SJCRH30 (cell line): ENCODE data around the gene TRAPPC3L. TPM values are rescaled to one million over a fixed set of nuclear protein-coding genes. Genes with fewer than 3 reads are reported as not detected.

Source experiments
- DNase-seq, 2 experiments: peaks; one replicate each; pipeline ENCODE4 v3.0.0-alpha.2; 2015 to 2020
- H3K27ac ChIP-seq: fragments of 250-450 bp; sonication (Bioruptor Pico); 2 replicates; pipeline ENCODE4 v1.5.1; 2020; ENCODE audit warnings: mild to moderate bottlenecking, moderate library complexity
- H3K27me3 ChIP-seq: fragments of 250-450 bp; sonication (Bioruptor Pico); 2 replicates; pipeline ENCODE4 v1.5.1; 2020; ENCODE audit warnings: mild to moderate bottlenecking, moderate library complexity
- H3K36me3 ChIP-seq: fragments of 250-450 bp; sonication (Bioruptor Pico); 2 replicates; pipeline ENCODE4 v1.5.1; 2020; ENCODE audit warnings: mild to moderate bottlenecking, moderate library complexity
- H3K4me1 ChIP-seq: fragments of 250-450 bp; sonication (Bioruptor Pico); 2 replicates; pipeline ENCODE4 v1.5.1; 2020; ENCODE audit warnings: mild to moderate bottlenecking, moderate library complexity
- H3K4me3 ChIP-seq: fragments of 250-450 bp; sonication (Bioruptor Pico); 2 replicates; pipeline ENCODE4 v1.5.1; 2020; ENCODE audit warnings: mild to moderate bottlenecking, moderate library complexity
- H3K9me3 ChIP-seq: fragments of 250-450 bp; sonication (Bioruptor Pico); replicated peaks from 2 replicates; pipeline ENCODE4 v1.5.1; 2020; ENCODE audit warnings: mild to moderate bottlenecking, moderate library complexity
- total RNA-seq: library from RNA; depleted of rRNA; stranded (reverse); fragments of >200 nt; shearing (Covaris generic); gene quantifications from 2 replicates; pipeline ENCODE4 v1.2.3, GENCODE V29; 2014

Gene TRAPPC3L
- total RNA-seq, 1 experiment from 2014 or later = not detected

GRCh38 chr6:116542426-116542825 lies 3.1 kb downstream of the TRAPPC3L start:
- no peak for DNase-seq
- no peaks in the 10 kb centered on the region for H3K27me3 ChIP-seq
- no peaks in the 10 kb centered on the region for H3K36me3 ChIP-seq
- no peak overlapping the region for H3K4me3 ChIP-seq
- H3K4me1 ChIP-seq = peaks cover 24% of the 10 kb centered on the region
- H3K27ac ChIP-seq = peak overlapping the region; percentile 23; the same call in 1 of the 2 replicates
- H3K9me3 ChIP-seq = no peaks in the 10 kb centered on the region

- DNase-seq = peak; percentile 37 to 78
- H3K27ac ChIP-seq = no peak overlapping the region
- peaks cover 5% of the 10 kb centered on the region; the same call in 1 of the 2 replicates for H3K4me1 ChIP-seq
- no peaks in the 10 kb centered on the region for H3K27me3 ChIP-seq
- no peaks in the 10 kb centered on the region for H3K9me3 ChIP-seq
- H3K4me3 ChIP-seq = no peak overlapping the region
- no peaks in the 10 kb centered on the region for H3K36me3 ChIP-seq
These were observed 9.3 kb downstream of the TRAPPC3L start for GRCh38 chr6:116536216-116536621.

GRCh38 chr6:116535109-116535508 lies 10.4 kb downstream of the TRAPPC3L start:
- no peaks in the 10 kb centered on the region for H3K36me3 ChIP-seq
- H3K4me3 ChIP-seq = no peak overlapping the region
- no peaks in the 10 kb centered on the region for H3K9me3 ChIP-seq
- H3K27ac ChIP-seq = no peak overlapping the region
- peaks cover 12% of the 10 kb centered on the region for H3K4me1 ChIP-seq
- no peak for DNase-seq
- H3K27me3 ChIP-seq = no peaks in the 10 kb centered on the region

GRCh38 chr6:116533233-116533957 lies 12.1 kb downstream of the TRAPPC3L start:
- Histone ChIP-seq H3K4me1 (peaks cover 18% of the 10 kb centered on the region), H3K36me3 (no peaks in the 10 kb centered on the region), H3K27ac (no peak overlapping the region), H3K4me3 (no peak overlapping the region), H3K9me3 (no peaks in the 10 kb centered on the region), H3K27me3 (no peaks in the 10 kb centered on the region)
- no peak for DNase-seq

- no peak overlapping the region for H3K4me3 ChIP-seq
- no peak overlapping the region for H3K27ac ChIP-seq
- H3K9me3 ChIP-seq = no peaks in the 10 kb centered on the region
- peak; percentile 57 to 83 for DNase-seq
- no peaks in the 10 kb centered on the region for H3K36me3 ChIP-seq
- peaks cover 18% of the 10 kb centered on the region for H3K4me1 ChIP-seq
- H3K27me3 ChIP-seq = no peaks in the 10 kb centered on the region
These were observed 13.6 kb downstream of the TRAPPC3L start for GRCh38 chr6:116531675-116532570.

GRCh38 chr6:116530436-116530835 lies 15.0 kb downstream of the TRAPPC3L start:
- peaks cover 13% of the 10 kb centered on the region for H3K4me1 ChIP-seq
- no peak overlapping the region for H3K4me3 ChIP-seq
- no peaks in the 10 kb centered on the region for H3K27me3 ChIP-seq
- H3K9me3 ChIP-seq = no peaks in the 10 kb centered on the region
- no peaks in the 10 kb centered on the region for H3K36me3 ChIP-seq
- DNase-seq = peak in 1 of 2 experiments; percentile 45
- H3K27ac ChIP-seq = no peak overlapping the region; the same call in 1 of the 2 replicates

- H3K4me3 ChIP-seq = no peak overlapping the region
- no peaks in the 10 kb centered on the region for H3K9me3 ChIP-seq
- H3K36me3 ChIP-seq = no peaks in the 10 kb centered on the region
- no peak overlapping the region; the same call in 1 of the 2 replicates for H3K27ac ChIP-seq
- DNase-seq = no peak
- no peaks in the 10 kb centered on the region for H3K27me3 ChIP-seq
- H3K4me1 ChIP-seq = peaks cover 13% of the 10 kb centered on the region
These were observed 15.8 kb downstream of the TRAPPC3L start for GRCh38 chr6:116529466-116530290.

GRCh38 chr6:116528780-116529179 lies 16.7 kb downstream of the TRAPPC3L start:
- no peak overlapping the region for H3K27ac ChIP-seq
- no peaks in the 10 kb centered on the region for H3K36me3 ChIP-seq
- no peaks in the 10 kb centered on the region for H3K27me3 ChIP-seq
- DNase-seq = no peak
- H3K9me3 ChIP-seq = no peaks in the 10 kb centered on the region
- no peak overlapping the region for H3K4me3 ChIP-seq
- peaks cover 13% of the 10 kb centered on the region for H3K4me1 ChIP-seq

- no peak for DNase-seq
- peaks cover 13% of the 10 kb centered on the region for H3K4me1 ChIP-seq
- no peak overlapping the region for H3K4me3 ChIP-seq
- H3K36me3 ChIP-seq = no peaks in the 10 kb centered on the region
- no peak overlapping the region for H3K27ac ChIP-seq
- H3K9me3 ChIP-seq = no peaks in the 10 kb centered on the region
- no peaks in the 10 kb centered on the region for H3K27me3 ChIP-seq
These were observed 17.4 kb downstream of the TRAPPC3L start for GRCh38 chr6:116528133-116528532.

GRCh38 chr6:116524236-116524635 lies 21.2 kb downstream of the TRAPPC3L start:
- no peaks in the 10 kb centered on the region for H3K27me3 ChIP-seq
- no peaks in the 10 kb centered on the region for H3K9me3 ChIP-seq
- no peak overlapping the region for H3K27ac ChIP-seq
- no peaks in the 10 kb centered on the region for H3K36me3 ChIP-seq
- peaks cover 3% of the 10 kb centered on the region; the same call in 1 of the 2 replicates for H3K4me1 ChIP-seq
- DNase-seq = no peak
- no peak overlapping the region for H3K4me3 ChIP-seq

- DNase-seq = no peak
- no peaks in the 10 kb centered on the region for H3K9me3 ChIP-seq
- no peak overlapping the region for H3K27ac ChIP-seq
- H3K4me3 ChIP-seq = no peak overlapping the region
- no peaks in the 10 kb centered on the region for H3K27me3 ChIP-seq
- no peaks in the 10 kb centered on the region for H3K36me3 ChIP-seq
- H3K4me1 ChIP-seq = no peaks in the 10 kb centered on the region
These were observed 22.6 kb downstream of the TRAPPC3L start for GRCh38 chr6:116522896-116523295.

GRCh38 chr6:116518621-116519368 lies 26.7 kb downstream of the TRAPPC3L start:
- no peaks in the 10 kb centered on the region for H3K4me1 ChIP-seq

GRCh38 chr6:116515141-116515540 lies 30.3 kb downstream of the TRAPPC3L start:
- no peak overlapping the region for H3K27ac ChIP-seq
- H3K4me1 ChIP-seq = peaks cover 3% of the 10 kb centered on the region; the same call in 1 of the 2 replicates
- no peaks in the 10 kb centered on the region for H3K9me3 ChIP-seq
- no peaks in the 10 kb centered on the region for H3K36me3 ChIP-seq
- H3K4me3 ChIP-seq = no peak overlapping the region
- no peaks in the 10 kb centered on the region for H3K27me3 ChIP-seq
- DNase-seq = no peak

More at GRCh38 chr6:116518621-116519368, 26.7 kb downstream of the TRAPPC3L start:
- Histone ChIP-seq H3K27me3 (no peaks in the 10 kb centered on the region), H3K9me3 (no peaks in the 10 kb centered on the region), H3K4me3 (no peak overlapping the region), H3K27ac (no peak overlapping the region), H3K36me3 (no peaks in the 10 kb centered on the region)
- no peak for DNase-seq

- H3K27me3 ChIP-seq = no peaks in the 10 kb centered on the region
- H3K27ac ChIP-seq = no peak overlapping the region
- H3K4me3 ChIP-seq = no peak overlapping the region
- DNase-seq = no peak
- peaks cover 3% of the 10 kb centered on the region; the same call in 1 of the 2 replicates for H3K4me1 ChIP-seq
- 0 out of 2 replicates have a peak, but pooled peaks cover 3% of the 10 kb centered on the region for H3K9me3 ChIP-seq
- H3K36me3 ChIP-seq = no peaks in the 10 kb centered on the region
These were observed 31.4 kb downstream of the TRAPPC3L start for GRCh38 chr6:116514111-116514510.
